ENCODE data around the gene USP20. TPM values are rescaled to one million over a fixed set of nuclear protein-coding genes. Genes with fewer than 3 reads are reported as not detected.

The USP20 gene
- total RNA-seq, 1 donor from 2014 or later: 7.5 TPM

- DNase-seq (ENCODE audit: low read depth, low spot score): no peak
Measured at GRCh38 chr9:129823542-129823934, 11.7 kb upstream of the USP20 start.

DNA sequence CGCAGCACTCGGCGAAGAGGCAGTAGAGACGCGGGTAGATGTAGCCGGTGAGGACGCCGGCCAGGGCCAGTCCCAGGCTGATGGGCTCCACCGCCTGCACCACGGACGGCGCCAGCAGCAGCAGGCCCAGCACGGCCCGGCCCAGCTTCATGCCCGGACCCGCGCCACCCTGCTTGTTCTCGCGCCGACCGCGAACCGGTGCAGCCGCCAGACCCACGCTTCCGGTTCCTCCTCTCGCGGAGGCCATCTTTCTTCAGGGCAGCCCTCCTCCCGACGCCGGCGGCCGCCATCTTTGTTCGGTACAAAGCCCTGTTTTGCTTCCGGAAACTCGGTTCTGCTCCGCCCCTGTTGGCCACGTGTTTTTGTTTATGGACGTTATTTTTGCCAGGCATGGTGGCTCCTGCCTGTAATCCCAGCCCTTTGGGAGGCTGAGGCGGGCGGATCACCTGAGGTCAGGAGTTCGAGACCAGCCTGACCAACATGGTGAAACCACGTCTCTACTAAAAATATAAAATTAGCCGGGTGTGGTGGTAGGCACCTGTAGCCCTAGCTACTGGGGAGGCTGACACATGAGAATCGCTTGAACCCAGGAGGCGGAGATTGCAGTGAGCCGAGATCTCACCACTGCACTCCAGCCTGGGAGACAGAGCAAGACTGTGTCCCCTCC lies 11.2 kb upstream of the USP20 start, which contains the start of gene TOR1A:
TOR1A (minus strand) TSS at position 202 of the 667 bp plus-strand sequence; CDS start at position 151, 51 bp downstream.
- peak; percentile 75 for DNase-seq (ENCODE audit: low read depth, low spot score)

GRCh38 chr9:129826344-129826743 lies 8.9 kb upstream of the USP20 start:
- DNase-seq (ENCODE audit: low read depth, low spot score): no peak

DNA sequence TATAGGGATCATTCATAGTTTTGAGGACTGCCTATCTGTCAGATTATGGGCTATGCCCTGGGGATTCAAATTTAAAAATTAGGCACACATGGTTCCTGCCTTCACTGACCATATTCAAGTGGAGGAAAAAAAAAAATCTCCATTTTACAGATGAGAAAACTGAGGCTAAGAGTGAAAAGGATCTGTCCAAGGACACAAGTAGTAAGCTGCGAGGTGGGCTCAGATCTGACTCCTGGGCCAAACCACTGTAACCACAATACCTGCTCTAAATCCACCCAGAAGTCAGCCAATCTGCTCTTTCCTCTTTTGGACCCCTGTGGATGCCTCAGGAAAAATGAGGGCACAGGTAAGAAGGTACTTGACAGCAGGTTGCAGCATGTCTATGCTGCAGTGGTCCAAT lies 8.5 kb upstream of the USP20 start:
- DNase-seq (ENCODE audit: low read depth, low spot score): no peak

GRCh38 chr9:129828051-129828450 lies 7.2 kb upstream of the USP20 start:
- no peak for DNase-seq (ENCODE audit: low read depth, low spot score)

GRCh38 chr9:129828969-129829368 lies 6.3 kb upstream of the USP20 start:
- DNase-seq (ENCODE audit: low read depth, low spot score): no peak

GRCh38 chr9:129832982-129833381 lies 2.3 kb upstream of the USP20 start:
- DNase-seq (ENCODE audit: low read depth, low spot score): no peak

- no peak for DNase-seq (ENCODE audit: low read depth, low spot score)
Measured at GRCh38 chr9:129834489-129835127, 650 bp upstream of the USP20 start.

DNA sequence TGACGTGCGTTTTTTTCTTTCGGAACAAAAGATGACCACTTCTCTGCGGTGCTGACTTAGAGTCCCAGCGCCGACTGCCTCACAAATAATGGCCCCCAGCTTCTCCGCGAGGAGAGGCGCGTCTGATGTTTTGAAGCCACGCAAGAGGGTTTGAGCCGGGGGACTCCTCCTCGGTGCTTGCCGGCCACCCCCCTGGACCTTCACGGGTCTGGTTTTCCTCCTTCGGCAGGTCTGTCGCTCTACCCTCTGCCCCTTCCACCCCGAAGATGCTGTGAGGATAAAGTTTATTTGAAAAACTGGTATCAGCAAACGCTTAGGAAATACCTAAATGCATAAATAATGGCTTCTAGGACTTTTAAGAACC lies 584 bp downstream of the USP20 start:
- DNase-seq (ENCODE audit: low read depth, low spot score): no peak

DNA sequence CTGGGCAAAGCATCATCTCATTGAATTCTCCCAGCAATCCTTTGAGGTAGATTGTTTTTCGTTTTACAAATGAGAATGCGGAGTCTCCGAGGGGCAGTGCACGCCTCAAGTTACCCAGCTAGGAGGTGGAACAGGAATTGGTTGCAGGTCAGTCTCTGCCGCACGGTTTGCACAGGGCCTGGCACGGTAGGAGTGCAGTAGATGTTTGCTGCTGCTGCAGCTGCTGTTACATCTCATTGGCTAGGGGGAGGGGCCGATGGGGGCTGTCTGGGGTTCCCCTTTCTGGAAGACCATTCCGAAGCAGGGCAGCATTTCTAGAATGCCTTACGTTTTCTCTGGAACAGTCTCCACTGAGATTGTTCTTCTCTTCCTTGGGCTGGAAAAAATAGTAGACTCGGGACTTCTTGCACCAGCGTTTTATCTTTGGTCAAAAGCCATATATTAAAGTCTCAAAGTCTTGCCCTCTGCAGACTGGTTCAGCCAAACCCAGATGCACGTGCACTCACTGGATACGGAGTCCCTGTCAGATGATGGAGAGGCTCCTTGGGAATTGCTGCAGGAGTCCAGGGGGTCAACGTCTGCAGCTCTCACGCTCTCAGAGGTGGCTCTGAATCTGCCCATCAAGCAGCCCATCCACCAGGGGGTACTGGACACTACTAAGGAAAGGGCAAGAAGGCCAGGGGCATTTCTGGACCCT lies 1.2 kb downstream of the USP20 start:
- no peak for DNase-seq (ENCODE audit: low read depth, low spot score)

- DNase-seq (ENCODE audit: low read depth, low spot score): no peak
Measured at GRCh38 chr9:129838707-129839259, 3.5 kb downstream of the USP20 start.

DNA sequence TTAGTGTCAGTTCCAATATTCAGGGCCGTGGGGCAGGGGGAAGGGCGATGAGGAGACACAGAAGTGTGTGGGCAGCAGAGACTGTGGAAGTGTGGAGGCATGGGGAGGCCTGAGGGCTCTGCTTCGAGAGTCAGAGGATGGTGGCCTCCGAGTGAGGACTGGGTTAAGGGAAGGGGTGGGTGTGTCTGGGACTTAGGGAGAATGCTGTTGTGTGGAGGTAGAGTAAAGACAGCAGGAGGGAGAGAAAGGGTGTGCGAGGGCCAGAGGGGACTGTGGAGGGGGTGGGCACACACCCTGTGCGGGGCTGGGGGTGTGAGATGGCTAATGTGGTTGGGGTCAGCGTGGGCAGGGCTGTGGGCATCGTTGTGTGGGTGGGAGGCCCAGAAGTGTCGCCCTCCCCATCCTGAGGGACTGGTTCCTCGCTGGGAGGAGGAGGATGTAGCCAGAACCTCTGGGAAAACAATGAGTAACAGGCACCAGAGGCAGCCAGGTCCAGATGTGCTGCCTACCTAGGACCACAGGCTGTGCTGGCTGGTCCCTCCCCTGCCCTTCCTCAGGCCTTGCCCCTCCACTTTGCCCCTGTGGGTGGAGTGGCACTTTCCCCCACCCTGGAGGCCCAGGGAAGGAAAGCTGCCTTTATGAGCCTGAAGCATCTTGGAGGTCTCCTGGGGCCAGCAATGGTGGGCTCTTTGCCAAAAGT lies 4.2 kb downstream of the USP20 start:
- no peak for DNase-seq (ENCODE audit: low read depth, low spot score)

GRCh38 chr9:129840034-129840433 lies 4.8 kb downstream of the USP20 start:
- DNase-seq (ENCODE audit: low read depth, low spot score): no peak

- DNase-seq (ENCODE audit: low read depth, low spot score): no peak
Measured at GRCh38 chr9:129841071-129841470, 5.8 kb downstream of the USP20 start.

DNA sequence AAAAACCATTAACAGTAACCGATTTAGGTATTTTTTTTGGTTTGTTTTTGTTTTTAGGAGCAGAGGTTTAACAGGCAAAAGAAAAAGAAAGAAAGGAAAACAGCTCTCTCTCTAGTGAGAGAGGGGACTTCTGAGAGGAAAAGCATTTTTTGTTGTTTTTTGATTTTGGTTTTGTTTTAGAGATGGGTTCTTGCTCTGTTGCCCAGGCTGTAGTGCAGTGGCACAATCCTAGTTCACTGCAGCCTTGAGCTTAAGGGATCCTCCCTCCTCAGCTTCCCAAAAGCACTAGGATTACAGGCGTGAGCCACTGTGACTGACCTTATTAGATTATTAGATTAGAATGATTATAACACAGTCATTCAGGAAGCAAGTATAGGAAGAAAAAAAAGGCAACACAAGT lies 10.1 kb downstream of the USP20 start:
- DNase-seq (ENCODE audit: low read depth, low spot score): no peak

- DNase-seq (ENCODE audit: low read depth, low spot score): no peak
Measured at GRCh38 chr9:129848712-129849441, 13.6 kb downstream of the USP20 start.

- DNase-seq (ENCODE audit: low read depth, low spot score): peak; percentile 27
Measured at GRCh38 chr9:129849901-129850300, 14.6 kb downstream of the USP20 start.

GRCh38 chr9:129850821-129851550 lies 15.7 kb downstream of the USP20 start:
- no peak for DNase-seq (ENCODE audit: low read depth, low spot score)

DNA sequence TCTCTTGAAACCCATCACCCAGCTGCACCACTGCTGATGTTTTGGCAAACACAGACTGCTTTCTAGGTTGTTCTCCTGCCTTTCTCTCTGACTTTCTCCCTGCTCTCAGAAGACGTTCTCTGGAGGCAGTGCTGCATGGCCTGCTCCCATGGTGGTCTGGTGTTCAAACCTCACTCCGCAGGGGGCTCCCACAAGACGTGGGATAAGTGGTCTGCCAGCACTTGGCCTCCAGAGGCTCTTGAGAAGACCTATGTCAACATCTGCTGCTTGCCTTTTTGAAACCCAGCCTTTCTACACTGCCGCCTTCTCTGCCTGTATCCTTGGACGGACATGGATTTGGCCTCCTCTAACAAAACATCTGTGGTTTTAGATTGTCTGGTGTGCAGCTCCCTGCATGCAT lies 16.6 kb downstream of the USP20 start:
- no peak for DNase-seq (ENCODE audit: low read depth, low spot score)

DNA sequence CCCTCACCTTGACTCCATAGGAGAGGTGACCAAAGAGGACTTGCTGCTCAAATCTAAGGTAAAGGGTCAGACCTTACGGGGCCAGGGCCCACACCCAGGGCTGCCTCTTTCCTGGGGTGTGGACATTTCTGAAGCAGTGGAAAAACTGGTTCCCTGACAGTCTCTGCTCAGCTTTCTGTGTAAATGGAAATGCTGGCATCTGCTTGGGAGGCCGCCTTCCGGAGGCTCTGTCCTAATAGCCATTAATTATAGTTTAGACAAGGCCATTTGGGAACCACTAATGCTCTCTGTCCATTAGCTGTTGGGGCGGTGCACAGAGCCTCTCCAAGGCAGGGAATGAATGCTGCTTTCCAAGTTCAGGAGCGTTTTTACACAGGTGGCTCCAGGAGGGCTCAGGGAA lies 17.3 kb downstream of the USP20 start:
- DNase-seq (ENCODE audit: low read depth, low spot score): no peak
